CD8-positive, alpha-beta memory T cell (primary cell): ENCODE measurements around the gene PACS1. TPM values are rescaled to one million over a fixed set of nuclear protein-coding genes. Genes with fewer than 3 reads are reported as not detected.

Source experiments
- CTCF ChIA-PET: fragments of 350-600 bp; sonication (Branson Sonifier 250); formaldehyde crosslinking; loops from one replicate; lab custom pipeline; 2021; ENCODE audit warnings: antibody characterized with exemption; lab: Charles Lee
- POLR2A ChIA-PET: fragments of 350-600 bp; sonication (Branson Sonifier 250); formaldehyde crosslinking; loops from one replicate; lab custom pipeline; 2021; ENCODE audit warnings: antibody characterized with exemption; lab: Charles Lee
- DNase-seq, 5 donors: peaks; one replicate each; pipeline versions ENCODE4 v3.0.0 to v3.0.0-alpha.2; 2020 to 2022; ENCODE audit warnings: mixed read lengths in 1 of 5
- H3K27ac ChIP-seq: one replicate; pipeline ENCODE4 v1.7.0; 2013; ENCODE audit warnings: low read depth, mild to moderate bottlenecking, low read length, moderate library complexity
- H3K27me3 ChIP-seq: 2 replicates; pipeline ENCODE4 v1.7.0; 2013; ENCODE audit warnings: low read length, mild to moderate bottlenecking; ENCODE audit not compliant: insufficient read depth, poor library complexity, severe bottlenecking
- H3K36me3 ChIP-seq: 2 replicates; pipeline ENCODE4 v1.7.0; 2013; ENCODE audit warnings: mild to moderate bottlenecking, low read length, moderate library complexity; ENCODE audit not compliant: insufficient read depth
- H3K4me1 ChIP-seq: 2 replicates; pipeline ENCODE4 v1.7.0; 2013; ENCODE audit warnings: mild to moderate bottlenecking, low read length, moderate library complexity; ENCODE audit not compliant: insufficient read depth
- H3K4me3 ChIP-seq: 2 replicates; pipeline ENCODE4 v1.7.0; 2013; ENCODE audit warnings: mild to moderate bottlenecking, low read length
- H3K9me3 ChIP-seq: 2 replicates; pipeline ENCODE4 v1.7.0; 2013; ENCODE audit warnings: mild to moderate bottlenecking, low read length
- H3K27ac Mint-ChIP-seq, 8 donors: one replicate each; pipeline ENCODE4 v1.8.0; 2020 to 2021; ENCODE audit warnings: mixed read lengths in 8 of 8, mild to moderate bottlenecking in 6 of 8, inconsistent platforms in 3 of 8, moderate library complexity in 3 of 8
- H3K27me3 Mint-ChIP-seq, 2 donors: one replicate each; pipeline ENCODE4 v1.8.0; 2020 to 2021; ENCODE audit warnings: mixed read lengths in 2 of 2, mild to moderate bottlenecking in 1 of 2, moderate library complexity in 1 of 2
- H3K36me3 Mint-ChIP-seq, 3 donors: one replicate each; pipeline ENCODE4 v1.8.0; 2020 to 2021; ENCODE audit warnings: mixed read lengths in 3 of 3, inconsistent platforms in 1 of 3, mild to moderate bottlenecking in 1 of 3
- H3K4me1 Mint-ChIP-seq, 3 donors: one replicate each; pipeline ENCODE4 v1.8.0; 2020 to 2021; ENCODE audit warnings: mixed read lengths in 3 of 3, inconsistent platforms in 1 of 3, mild to moderate bottlenecking in 1 of 3
- H3K4me3 Mint-ChIP-seq, 7 donors: one replicate each; pipeline ENCODE4 v1.8.0; 2020 to 2021; ENCODE audit warnings: mixed read lengths in 7 of 7, mild to moderate bottlenecking in 6 of 7, moderate library complexity in 4 of 7, inconsistent platforms in 2 of 7
- H3K9me3 Mint-ChIP-seq, 5 donors: one replicate each; pipeline ENCODE4 v1.8.0; 2020 to 2022; ENCODE audit warnings: mixed read lengths in 5 of 5, mild to moderate bottlenecking in 3 of 5, moderate library complexity in 2 of 5, inconsistent platforms in 1 of 5
- polyA plus RNA-seq: library from polyadenylated mRNA; unstranded; fragments of 300-500 nt; fragmentation: Illumina TruSeq; gene quantifications from one replicate; pipeline ENCODE4 v1.2.3, GENCODE V29; 2021
- total RNA-seq, 2 experiments: library from RNA; stranded (reverse); gene quantifications; one replicate each; pipeline ENCODE4 v1.2.3, GENCODE V29; 2021

Gene PACS1
- total and polyA plus RNA-seq, 3 experiments from 2014 or later = 73.3 to 86.1 (median 77.4) TPM

DNA sequence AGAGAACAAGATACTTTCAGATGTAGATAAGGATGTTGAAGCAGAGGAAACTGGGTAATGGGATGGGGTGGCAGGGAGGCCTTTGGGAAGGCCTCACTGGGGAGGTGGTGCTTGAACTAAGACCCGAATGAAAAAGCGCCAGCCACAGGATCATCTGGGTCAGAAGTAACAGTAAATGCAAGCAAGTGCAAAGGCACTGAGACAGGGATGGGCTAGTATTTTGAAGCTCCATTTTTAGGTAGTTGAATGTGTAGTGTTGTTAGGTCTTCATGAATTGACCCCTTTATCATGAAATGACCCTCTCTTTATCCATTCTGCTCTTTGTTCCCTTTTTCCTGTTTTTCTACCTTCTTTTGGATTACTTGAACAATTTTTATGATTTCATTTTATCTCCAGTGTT, 6.2 kb upstream of the PACS1 start:
- no peaks in the 10 kb centered on the region for H3K27me3 ChIP-seq
- ChIA-PET CTCF (interaction anchor here (1.3 to 2.5 kb wide), 2 partner anchors 19 to 54 kb away, joined by 3 to 10 read pairs; no protein-coding TSS in a partner anchor), POLR2A (no interaction called here)
- H3K27ac Mint-ChIP-seq = peak overlapping the region in 6 of 8 donors; percentile 10 to 82 (median 39)
- H3K4me1 ChIP-seq = peaks cover 6% of the 10 kb centered on the region
- H3K27ac ChIP-seq = no peak overlapping the region
- no peak overlapping the region for H3K4me3 Mint-ChIP-seq
- H3K9me3 Mint-ChIP-seq = no peaks in the 10 kb centered on the region
- H3K9me3 ChIP-seq = no peaks in the 10 kb centered on the region
- DNase-seq = no peak
- no peaks in the 10 kb centered on the region for H3K27me3 Mint-ChIP-seq
- H3K36me3 Mint-ChIP-seq = peaks cover 44 to 94% (median 52%) of the 10 kb centered on the region in 3 donors
- H3K4me1 Mint-ChIP-seq = peaks cover 29 to 55% (median 50%) of the 10 kb centered on the region in 3 donors
- no peak overlapping the region for H3K4me3 ChIP-seq
- H3K36me3 ChIP-seq = peaks cover 82% of the 10 kb centered on the region

DNA sequence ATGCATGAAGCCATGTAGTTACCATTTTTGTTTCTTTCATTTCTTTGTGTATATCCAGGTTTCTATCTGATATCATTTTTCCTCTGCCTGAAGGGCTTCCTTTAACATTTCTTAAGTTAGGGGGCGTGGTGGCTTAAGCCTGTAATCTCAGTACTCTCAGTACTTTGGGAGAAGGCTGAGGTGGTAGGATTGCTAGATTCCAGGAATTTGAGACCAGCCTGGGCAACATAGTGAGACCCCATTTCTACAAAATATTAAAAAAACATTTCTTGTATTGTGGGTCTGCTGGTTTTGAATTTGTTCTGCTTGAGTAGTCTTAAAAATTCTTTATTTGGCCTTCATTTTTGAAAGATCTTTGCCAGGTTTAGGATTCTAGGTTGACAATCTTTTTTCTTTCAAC, 5.5 kb upstream of the PACS1 start:
- DNase-seq = no peak
- CTCF ChIA-PET = no interaction called here
- Histone ChIP-seq H3K36me3 (peaks cover 78% of the 10 kb centered on the region), H3K27me3 (no peaks in the 10 kb centered on the region), H3K27ac (no peak overlapping the region), H3K4me3 (no peak overlapping the region), H3K9me3 (no peaks in the 10 kb centered on the region), H3K4me1 (peaks cover 13% of the 10 kb centered on the region)
- Mint-ChIP-seq H3K4me1 (peaks cover 34 to 62% (median 57%) of the 10 kb centered on the region in 3 donors), H3K27ac (peak overlapping the region in 5 of 8 donors; percentile 10 to 73 (median 21)), H3K27me3 (no peaks in the 10 kb centered on the region), H3K36me3 (peaks cover 42 to 94% (median 49%) of the 10 kb centered on the region in 3 donors), H3K9me3 (no peaks in the 10 kb centered on the region), H3K4me3 (no peak overlapping the region)
- POLR2A ChIA-PET = no interaction called here

DNA sequence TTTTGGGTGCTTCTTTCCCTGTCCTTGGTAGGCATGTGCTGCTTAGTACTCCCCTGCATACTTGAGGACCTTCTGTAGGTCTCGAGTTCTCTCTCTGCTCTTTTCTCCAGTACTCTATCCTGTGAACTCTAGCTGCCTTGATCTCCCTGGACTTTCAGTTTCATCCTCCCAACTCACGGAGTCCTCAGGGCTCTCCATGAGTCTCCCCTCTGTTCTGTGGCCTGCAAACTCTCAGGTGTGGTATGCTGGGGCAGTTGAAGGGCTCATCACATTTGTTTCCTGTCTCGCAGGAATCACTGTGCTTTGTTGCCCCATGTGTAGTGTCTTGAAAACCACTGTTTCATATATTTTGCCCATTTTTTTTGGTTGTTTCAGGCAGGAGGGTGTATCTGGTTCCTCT, 3.3 kb upstream of the PACS1 start:
- ChIA-PET POLR2A (no interaction called here), CTCF (interaction anchor here (1.3 to 8.1 kb wide), 7 partner anchors 15 to 68 kb away, joined by 3 to 103 read pairs (median 37); no protein-coding TSS in a partner anchor)
- Mint-ChIP-seq H3K27ac (peak overlapping the region in 7 of 8 donors; percentile 19 to 97 (median 68)), H3K9me3 (no peaks in the 10 kb centered on the region), H3K36me3 (peaks cover 29 to 78% (median 36%) of the 10 kb centered on the region in 3 donors), H3K4me3 (peak overlapping the region in 2 of 7 donors; percentile 54 to 74), H3K4me1 (peaks cover 42 to 57% (median 55%) of the 10 kb centered on the region in 3 donors), H3K27me3 (peaks cover 0 to 3% of the 10 kb centered on the region in 2 donors)
- no peak overlapping the region for H3K27ac ChIP-seq
- H3K9me3 ChIP-seq = no peaks in the 10 kb centered on the region
- peaks cover 14% of the 10 kb centered on the region for H3K4me1 ChIP-seq
- no peak overlapping the region for H3K4me3 ChIP-seq
- H3K27me3 ChIP-seq = no peaks in the 10 kb centered on the region
- H3K36me3 ChIP-seq = peaks cover 56% of the 10 kb centered on the region
- no peak for DNase-seq

DNA sequence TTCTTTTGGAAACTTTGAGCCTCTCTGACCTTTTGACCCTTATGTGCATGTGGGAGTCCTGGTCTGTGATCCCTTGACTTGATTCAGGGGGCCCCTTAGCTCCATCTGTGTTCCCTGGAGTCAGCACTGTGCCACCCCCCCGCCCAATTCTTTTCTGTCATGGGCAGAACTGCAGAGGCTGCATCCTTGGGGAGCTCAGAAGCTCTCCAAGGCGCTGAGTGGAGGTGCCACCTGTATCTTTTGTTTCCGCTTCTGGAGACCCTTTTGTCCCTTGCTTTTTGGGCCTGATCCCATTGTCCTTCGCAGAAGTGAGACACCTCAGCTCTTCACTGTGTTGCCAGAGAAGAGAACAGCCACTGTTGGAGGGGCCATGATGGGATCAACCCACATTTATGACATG, 2.4 kb upstream of the PACS1 start:
- H3K36me3 ChIP-seq = peaks cover 53% of the 10 kb centered on the region
- no peaks in the 10 kb centered on the region for H3K9me3 Mint-ChIP-seq
- peak overlapping the region in 5 of 8 donors; percentile 29 to 97 (median 96) for H3K27ac Mint-ChIP-seq
- POLR2A ChIA-PET = interaction anchor here (0.7 to 4.8 kb wide), 3 partner anchors 13 to 66 kb away, joined by 3 to 43 read pairs (median 3); partner anchors contain the start of gene SF3B2
- CTCF ChIA-PET = interaction anchor here (0.7 to 8.1 kb wide), 19 partner anchors 8 to 193 kb away, joined by 3 to 103 read pairs (median 6); partner anchors contain the start of gene SF3B2
- peaks cover 50 to 66% (median 62%) of the 10 kb centered on the region in 3 donors for H3K4me1 Mint-ChIP-seq
- H3K4me1 ChIP-seq = peaks cover 20% of the 10 kb centered on the region
- H3K36me3 Mint-ChIP-seq = peaks cover 29 to 79% (median 38%) of the 10 kb centered on the region in 3 donors
- peak overlapping the region in 1 of 7 donors; percentile 75 for H3K4me3 Mint-ChIP-seq
- no peaks in the 10 kb centered on the region for H3K9me3 ChIP-seq
- no peak overlapping the region for H3K4me3 ChIP-seq
- peaks cover 0 to 3% of the 10 kb centered on the region in 2 donors for H3K27me3 Mint-ChIP-seq
- H3K27ac ChIP-seq = no peak overlapping the region
- H3K27me3 ChIP-seq = no peaks in the 10 kb centered on the region
- DNase-seq = no peak

DNA sequence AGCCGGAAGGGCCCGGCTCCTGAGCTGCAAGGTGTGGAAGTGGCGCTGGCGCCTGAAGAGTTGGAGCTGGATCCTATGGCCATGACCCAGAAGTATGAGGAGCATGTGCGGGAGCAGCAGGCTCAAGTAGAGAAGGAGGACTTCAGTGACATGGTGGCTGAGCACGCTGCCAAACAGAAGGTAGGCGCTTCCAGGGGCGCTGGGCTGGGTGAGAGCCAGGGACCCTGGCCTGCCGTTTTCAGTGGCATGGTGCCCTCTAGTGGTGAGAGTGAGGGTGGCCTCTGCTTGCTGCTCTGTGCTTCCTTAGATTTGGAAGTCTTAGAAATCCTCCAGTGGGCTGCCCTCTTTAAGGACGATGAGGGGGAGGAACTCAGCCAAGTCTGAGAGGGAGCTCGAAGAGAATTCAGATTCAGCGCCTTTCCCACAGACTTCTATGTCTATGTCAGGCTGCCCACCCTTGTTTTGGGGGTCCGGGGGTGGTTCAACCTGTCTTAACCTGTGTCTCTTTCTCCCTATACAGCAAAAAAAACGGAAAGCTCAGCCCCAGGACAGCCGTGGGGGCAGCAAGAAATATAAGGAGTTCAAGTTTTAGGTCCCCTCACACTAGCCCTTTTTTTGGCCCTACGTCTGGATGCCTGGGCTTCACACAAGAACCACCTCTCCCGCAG, 1.8 kb upstream of the PACS1 start:
- Histone ChIP-seq H3K36me3 (peaks cover 47% of the 10 kb centered on the region), H3K9me3 (no peaks in the 10 kb centered on the region), H3K4me3 (no peak overlapping the region), H3K4me1 (peaks cover 27% of the 10 kb centered on the region), H3K27me3 (no peaks in the 10 kb centered on the region), H3K27ac (no peak overlapping the region)
- peak; percentile 65 to 82 (median 71) for DNase-seq
- H3K9me3 Mint-ChIP-seq = no peaks in the 10 kb centered on the region
- POLR2A ChIA-PET = interaction anchor here (0.6 to 4.8 kb wide), 5 partner anchors 12 to 755 kb away, joined by 3 to 43 read pairs (median 6); no protein-coding TSS in a partner anchor
- peaks cover 0 to 3% of the 10 kb centered on the region in 2 donors for H3K27me3 Mint-ChIP-seq
- H3K36me3 Mint-ChIP-seq = peaks cover 22 to 78% (median 36%) of the 10 kb centered on the region in 3 donors
- peak overlapping the region; percentile 89 to 99 (median 96) for H3K27ac Mint-ChIP-seq
- peaks cover 52 to 70% (median 62%) of the 10 kb centered on the region in 3 donors for H3K4me1 Mint-ChIP-seq
- H3K4me3 Mint-ChIP-seq = peak overlapping the region; percentile 43 to 92 (median 78)
- CTCF ChIA-PET = interaction anchor here (0.7 to 8.1 kb wide), 28 partner anchors 9 to 209 kb away, joined by 3 to 103 read pairs (median 4); partner anchors contain the start of gene SF3B2

DNA sequence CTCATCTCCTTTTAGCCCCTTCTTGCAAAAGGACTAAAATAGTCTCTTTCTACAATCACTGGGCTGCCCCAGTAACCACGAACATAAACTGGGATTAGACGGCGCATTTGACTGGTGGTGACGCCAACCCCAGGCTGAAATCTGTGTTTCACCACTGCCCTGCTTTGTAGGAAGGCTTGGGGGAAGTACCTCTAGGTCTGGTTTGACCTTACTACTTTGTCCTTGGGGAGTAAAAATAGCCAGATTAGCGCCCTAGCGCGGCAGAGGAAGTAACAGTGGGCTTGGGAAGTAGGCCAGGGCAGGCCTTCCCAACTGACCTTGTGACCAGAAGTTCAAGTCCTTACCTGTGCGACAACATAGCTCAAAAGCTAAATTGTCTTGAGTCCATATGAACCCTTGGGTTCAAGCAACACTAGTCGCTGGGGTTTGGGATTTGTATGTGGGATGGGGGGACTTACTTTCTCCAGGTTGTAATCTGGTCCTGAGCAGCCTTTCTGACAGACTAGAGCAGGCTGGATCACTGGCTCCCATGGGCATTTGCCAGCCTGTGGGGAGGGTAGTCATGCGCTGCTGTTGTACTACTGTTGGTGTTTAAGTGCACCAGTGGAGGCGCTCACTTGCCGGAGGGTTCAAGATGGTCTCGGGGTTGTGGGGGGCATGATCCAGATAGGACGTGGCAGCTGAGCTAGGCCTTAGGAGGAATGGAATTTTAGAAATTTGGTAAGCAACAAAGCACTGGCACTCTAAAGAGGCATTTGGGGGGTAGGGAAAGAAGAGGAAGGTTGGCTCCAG, 953 bp upstream of the PACS1 start:
- H3K36me3 Mint-ChIP-seq = peaks cover 15 to 72% (median 30%) of the 10 kb centered on the region in 3 donors
- H3K4me1 ChIP-seq = peaks cover 30% of the 10 kb centered on the region

More for the DNA sequence above, 953 bp upstream of the PACS1 start:
- H3K4me3 Mint-ChIP-seq = peak overlapping the region; percentile 83 to 95 (median 91)
- Histone ChIP-seq H3K36me3 (peaks cover 40% of the 10 kb centered on the region), H3K27ac (peak overlapping the region; percentile 59), H3K27me3 (no peaks in the 10 kb centered on the region), H3K4me3 (peak overlapping the region; percentile 44), H3K9me3 (no peaks in the 10 kb centered on the region)
- peak in 2 of 5 donors; percentile 13 to 41 for DNase-seq
- POLR2A ChIA-PET = interaction anchor here (0.6 to 4.8 kb wide), 7 partner anchors 11 to 755 kb away, joined by 3 to 43 read pairs (median 6); partner anchors contain the start of gene SF3B2
- CTCF ChIA-PET = interaction anchor here (0.8 to 8.1 kb wide), 21 partner anchors 9 to 210 kb away, joined by 3 to 103 read pairs (median 5); partner anchors contain the start of gene SF3B2
- H3K9me3 Mint-ChIP-seq = no peaks in the 10 kb centered on the region
- H3K27me3 Mint-ChIP-seq = peaks cover 0 to 3% of the 10 kb centered on the region in 2 donors
- H3K4me1 Mint-ChIP-seq = peaks cover 56 to 69% (median 63%) of the 10 kb centered on the region in 3 donors
- H3K27ac Mint-ChIP-seq = peak overlapping the region; percentile 89 to 99 (median 96)
